B cell (primary cell): ENCODE results near the gene MUC13.

Experiments used
- CTCF ChIP-seq: fragments of 200-600 bp; IDR thresholded peaks from one replicate; pipeline ENCODE4 v1.8.0; 2022; ENCODE audit warnings: antibody characterized with exemption, mild to moderate bottlenecking
- EZH2 ChIP-seq: IDR thresholded peaks from 2 replicates; pipeline ENCODE4 v1.6.1; 2012; ENCODE audit warnings: borderline replicate concordance, low read depth, mild to moderate bottlenecking, moderate library complexity, low read length; ENCODE audit not compliant: insufficient read depth, poor library complexity, severe bottlenecking

- TF ChIP-seq CTCF (no peak), EZH2 (no peak)
Observed at GRCh38 chr3:124952282-124952855, 17.8 kb upstream of the MUC13 start.
